Measurements from ENCODE around the gene KLK14. TPM values are rescaled to one million over a fixed set of nuclear protein-coding genes. Genes with fewer than 3 reads are reported as not detected.
A peak's percentile ranks its signal among the peaks of the same experiment; 100 is the strongest.

The KLK14 gene
- total RNA-seq, 2 experiments from 2014 or later = 0.84 TPM; not detected in 1

- Histone ChIP-seq H3K4me3 (ENCODE audit: low read depth, low read length, poor library complexity, severe bottlenecking) (no peak overlapping the region), H3K36me3 (ENCODE audit: insufficient read depth, low read length) (no peaks in the 10 kb centered on the region), H3K9me3 (ENCODE audit: low read length) (no peaks in the 10 kb centered on the region), H3K79me2 (ENCODE audit: insufficient read depth, low read depth, low read length) (no peaks in the 10 kb centered on the region), H2AFZ (ENCODE audit: low read length) (no peak overlapping the region), H3K9me2 (ENCODE audit: insufficient read depth, low read length) (no peaks in the 10 kb centered on the region), H3K4me1 (ENCODE audit: insufficient read depth, low read length, poor library complexity, severe bottlenecking) (no peaks in the 10 kb centered on the region), H4K20me1 (ENCODE audit: insufficient read depth, low read length) (no peaks in the 10 kb centered on the region), H3K27ac (ENCODE audit: low read depth, low read length, poor library complexity, severe bottlenecking) (no peak overlapping the region), H3K4me2 (ENCODE audit: low read length) (no peak overlapping the region)
- TF ChIP-seq EZH2phosphoT487 (IDR thresholded peaks at IDR 0.05; ENCODE audit: borderline replicate concordance, low read depth, low read length) (no peak), CTCF (conservative IDR thresholded peaks at IDR 0.05; ENCODE audit: low read length) (no peak)
- DNase-seq (ENCODE audit: low spot score) = no peak
- intact Hi-C loops (cut with micrococcal nuclease; ENCODE audit: unreplicated experiment) = no loop called here
- ChIA-PET POLR2A (interaction anchor here (0.8 kb wide), 1 partner anchor 338 kb away, joined by 3 read pairs; no protein-coding TSS in a partner anchor), CTCF (ENCODE audit: unreplicated experiment) (no interaction called here)
- BruUV-seq (replicated peaks) = no TSS peak
Observed at GRCh38 chr19:51030631-51031030, 52.1 kb downstream of the KLK14 start.

DNA sequence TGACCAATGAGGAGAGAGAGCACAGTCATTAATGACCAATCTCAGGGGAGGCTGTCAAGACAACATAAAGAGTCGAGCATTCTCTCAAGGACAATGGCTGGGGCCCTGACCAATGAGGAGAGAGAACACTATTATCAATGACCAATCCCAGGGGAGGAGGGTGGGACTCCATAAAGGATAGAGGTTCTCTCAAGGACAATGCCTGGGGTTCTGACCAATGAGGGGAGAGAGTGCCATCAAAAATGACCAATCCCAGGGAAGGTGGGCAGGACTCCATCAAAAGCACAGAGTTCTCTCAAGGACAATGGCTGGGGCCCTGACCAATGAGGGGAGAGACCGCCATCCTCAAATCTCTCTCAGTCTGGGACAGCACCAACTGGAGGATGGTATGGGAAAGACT is 53.0 kb downstream of the KLK14 start:
- ChIA-PET CTCF (ENCODE audit: unreplicated experiment) (no interaction called here), POLR2A (interaction anchor here (0.8 kb wide), 1 partner anchor 337 kb away, joined by 3 read pairs; no protein-coding TSS in a partner anchor)
- TF ChIP-seq EZH2phosphoT487 (IDR thresholded peaks at IDR 0.05; ENCODE audit: borderline replicate concordance, low read depth, low read length) (no peak), CTCF (conservative IDR thresholded peaks at IDR 0.05; ENCODE audit: low read length) (no peak)
- H4K20me1 ChIP-seq (ENCODE audit: insufficient read depth, low read length) = no peaks in the 10 kb centered on the region
- H3K4me3 ChIP-seq (ENCODE audit: low read depth, low read length, poor library complexity, severe bottlenecking) = no peak overlapping the region
- peak; percentile 2 for DNase-seq (ENCODE audit: low spot score)
- no peaks in the 10 kb centered on the region for H3K79me2 ChIP-seq (ENCODE audit: insufficient read depth, low read depth, low read length)
- no peaks in the 10 kb centered on the region for H3K36me3 ChIP-seq (ENCODE audit: insufficient read depth, low read length)
- no peaks in the 10 kb centered on the region for H3K9me3 ChIP-seq (ENCODE audit: low read length)
- intact Hi-C loops (cut with micrococcal nuclease; ENCODE audit: unreplicated experiment) = no loop called here
- no peak overlapping the region for H3K27ac ChIP-seq (ENCODE audit: low read depth, low read length, poor library complexity, severe bottlenecking)
- no peaks in the 10 kb centered on the region for H3K9me2 ChIP-seq (ENCODE audit: insufficient read depth, low read length)
- no peak overlapping the region for H3K4me2 ChIP-seq (ENCODE audit: low read length)
- no peaks in the 10 kb centered on the region for H3K4me1 ChIP-seq (ENCODE audit: insufficient read depth, low read length, poor library complexity, severe bottlenecking)
- no peak overlapping the region for H2AFZ ChIP-seq (ENCODE audit: low read length)
- no TSS peak for BruUV-seq (replicated peaks)

Other genes with a start within 250 kb of the KLK14 start
- gene KLK15, start 249.3 kb downstream of the KLK14 start, total RNA-seq (2014; rRNA removed; shearing (Covaris generic)) = not detected in 2 replicates
- gene KLK15, start 249.3 kb downstream of the KLK14 start, total RNA-seq (2022) = not detected in 2 replicates
- gene KLK3, start 228.0 kb downstream of the KLK14 start, total RNA-seq (2014; rRNA removed; shearing (Covaris generic)) = not detected in 2 replicates
- gene KLK3, start 228.0 kb downstream of the KLK14 start, total RNA-seq (2022) = not detected in 2 replicates
- not detected in 2 replicates for gene KLK2, start 209.4 kb downstream of the KLK14 start, total RNA-seq (2014; rRNA removed; shearing (Covaris generic))
- not detected in 2 replicates for gene KLK2, start 209.4 kb downstream of the KLK14 start, total RNA-seq (2022)
- not detected in 2 replicates for gene KLK4, start 171.5 kb downstream of the KLK14 start, total RNA-seq (2014; rRNA removed; shearing (Covaris generic))
- not detected in 2 replicates for gene KLK4, start 171.5 kb downstream of the KLK14 start, total RNA-seq (2022)
- gene KLK5, start 129.8 kb downstream of the KLK14 start, total RNA-seq (2014; rRNA removed; shearing (Covaris generic)) = not detected in 2 replicates
- gene KLK5, start 129.8 kb downstream of the KLK14 start, total RNA-seq (2022) = not detected in 2 replicates
- not detected in 2 replicates for gene KLK6, start 113.3 kb downstream of the KLK14 start, total RNA-seq (2014; rRNA removed; shearing (Covaris generic))
- gene KLK6, start 113.3 kb downstream of the KLK14 start, total RNA-seq (2022) = not detected in 2 replicates
- not detected in 2 replicates for gene KLK7, start 99.0 kb downstream of the KLK14 start, total RNA-seq (2014; rRNA removed; shearing (Covaris generic))
- gene KLK7, start 99.0 kb downstream of the KLK14 start, total RNA-seq (2022) = not detected in 2 replicates
- gene KLK8, start 81.3 kb downstream of the KLK14 start, total RNA-seq (2014; rRNA removed; shearing (Covaris generic)) = not detected in 2 replicates
- gene KLK8, start 81.3 kb downstream of the KLK14 start, total RNA-seq (2022) = not detected in 2 replicates
- gene KLK10, start 63.2 kb downstream of the KLK14 start, total RNA-seq (2014; rRNA removed; shearing (Covaris generic)) = not detected in 2 replicates
- gene KLK10, start 63.2 kb downstream of the KLK14 start, total RNA-seq (2022) = not detected in 2 replicates
- not detected in 2 replicates for gene KLK11, start 56.3 kb downstream of the KLK14 start, total RNA-seq (2014; rRNA removed; shearing (Covaris generic))
- gene KLK11, start 56.3 kb downstream of the KLK14 start, total RNA-seq (2022) = not detected in 2 replicates
- gene KLK12, start 47.9 kb downstream of the KLK14 start, total RNA-seq (2014; rRNA removed; shearing (Covaris generic)) = not detected in 2 replicates
- not detected in 2 replicates for gene KLK12, start 47.9 kb downstream of the KLK14 start, total RNA-seq (2022)
- gene KLK13, start 17.8 kb downstream of the KLK14 start, total RNA-seq (2014; rRNA removed; shearing (Covaris generic)) = not detected in 2 replicates
- not detected in 2 replicates for gene KLK13, start 17.8 kb downstream of the KLK14 start, total RNA-seq (2022)
- gene CTU1, start 25.5 kb upstream of the KLK14 start, total RNA-seq (2014; rRNA removed; shearing (Covaris generic)) = 9.6 and 13.3 TPM in 2 replicates
- gene CTU1, start 25.5 kb upstream of the KLK14 start, total RNA-seq (2022) = 6.9 and 8.3 TPM in 2 replicates
- gene SIGLEC9, start 42.0 kb upstream of the KLK14 start, total RNA-seq (2014; rRNA removed; shearing (Covaris generic)) = not detected in 2 replicates
- gene SIGLEC9, start 42.0 kb upstream of the KLK14 start, total RNA-seq (2022) = not detected in 2 replicates
- not detected in 2 replicates for gene SIGLEC7, start 59.4 kb upstream of the KLK14 start, total RNA-seq (2014; rRNA removed; shearing (Covaris generic))
- not detected in 2 replicates for gene SIGLEC7, start 59.4 kb upstream of the KLK14 start, total RNA-seq (2022)
- not detected in 2 replicates for gene CD33, start 142.2 kb upstream of the KLK14 start, total RNA-seq (2014; rRNA removed; shearing (Covaris generic))
- not detected in 2 replicates for gene CD33, start 142.2 kb upstream of the KLK14 start, total RNA-seq (2022)
- gene SIGLECL1, start 168.2 kb upstream of the KLK14 start, total RNA-seq (2014; rRNA removed; shearing (Covaris generic)) = not detected in 2 replicates
- gene SIGLECL1, start 168.2 kb upstream of the KLK14 start, total RNA-seq (2022) = not detected in 2 replicates
- gene IGLON5, start 228.8 kb upstream of the KLK14 start, total RNA-seq (2014; rRNA removed; shearing (Covaris generic)) = not detected in 2 replicates
- not detected in 2 replicates for gene IGLON5, start 228.8 kb upstream of the KLK14 start, total RNA-seq (2022)

All from OCI-LY7 (cell line).